GM12865 (cell line): ENCODE data around the gene PRKCH.

Experiments
- DNase-seq: peaks from one replicate; pipeline ENCODE4 v3.0.0; 2010; ENCODE audit warnings: low read depth
- H3K4me3 ChIP-seq: 2 replicates; pipeline ENCODE4 v1.5.1; 2011; ENCODE audit warnings: mild to moderate bottlenecking, low read depth, low read length, control low read depth
- CTCF ChIP-seq: IDR thresholded peaks from 2 replicates; pipeline ENCODE4 v1.5.1; 2011; ENCODE audit warnings: low read length, control low read depth, low read depth, inconsistent platforms; ENCODE audit not compliant: insufficient read depth; ENCODE audit errors: missing control alignments

Gene PRKCH

GRCh38 chr14:61334197-61334701, 12.9 kb downstream of the PRKCH start:
- no peak overlapping the region for H3K4me3 ChIP-seq
- no peak for TF ChIP-seq CTCF
- DNase-seq, result no peak

DNA sequence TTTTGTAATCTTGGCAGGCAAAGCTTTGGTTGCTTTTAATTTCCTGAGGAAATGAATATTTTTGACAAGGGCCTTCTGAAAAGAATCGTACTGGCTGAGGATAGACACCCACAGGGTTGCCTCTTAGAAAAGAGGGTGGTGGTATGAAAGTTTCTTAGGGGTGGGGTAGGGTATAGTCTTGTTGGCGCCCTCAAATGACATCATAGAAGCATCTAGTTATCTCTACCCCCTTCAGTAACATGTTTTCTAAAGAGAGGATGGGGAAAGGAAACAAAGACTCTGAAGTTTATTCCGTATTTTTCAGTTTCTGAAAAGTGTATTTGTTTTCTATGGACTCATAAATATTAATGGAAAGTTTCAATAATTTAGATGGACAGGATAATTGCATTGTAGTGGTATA, 13.7 kb downstream of the PRKCH start:
- TF ChIP-seq CTCF, result no peak
- DNase-seq, result no peak
- H3K4me3 ChIP-seq, result no peak overlapping the region

GRCh38 chr14:61335671-61336275, 14.4 kb downstream of the PRKCH start:
- H3K4me3 ChIP-seq, result no peak overlapping the region
- TF ChIP-seq CTCF, result no peak
- DNase-seq, result no peak

- no peak for TF ChIP-seq CTCF
- H3K4me3 ChIP-seq, result no peak overlapping the region
- DNase-seq, result peak; percentile 32
Observed at GRCh38 chr14:61337893-61338292, 16.5 kb downstream of the PRKCH start.

GRCh38 chr14:61338457-61338856, 17.1 kb downstream of the PRKCH start:
- H3K4me3 ChIP-seq, result no peak overlapping the region

DNA sequence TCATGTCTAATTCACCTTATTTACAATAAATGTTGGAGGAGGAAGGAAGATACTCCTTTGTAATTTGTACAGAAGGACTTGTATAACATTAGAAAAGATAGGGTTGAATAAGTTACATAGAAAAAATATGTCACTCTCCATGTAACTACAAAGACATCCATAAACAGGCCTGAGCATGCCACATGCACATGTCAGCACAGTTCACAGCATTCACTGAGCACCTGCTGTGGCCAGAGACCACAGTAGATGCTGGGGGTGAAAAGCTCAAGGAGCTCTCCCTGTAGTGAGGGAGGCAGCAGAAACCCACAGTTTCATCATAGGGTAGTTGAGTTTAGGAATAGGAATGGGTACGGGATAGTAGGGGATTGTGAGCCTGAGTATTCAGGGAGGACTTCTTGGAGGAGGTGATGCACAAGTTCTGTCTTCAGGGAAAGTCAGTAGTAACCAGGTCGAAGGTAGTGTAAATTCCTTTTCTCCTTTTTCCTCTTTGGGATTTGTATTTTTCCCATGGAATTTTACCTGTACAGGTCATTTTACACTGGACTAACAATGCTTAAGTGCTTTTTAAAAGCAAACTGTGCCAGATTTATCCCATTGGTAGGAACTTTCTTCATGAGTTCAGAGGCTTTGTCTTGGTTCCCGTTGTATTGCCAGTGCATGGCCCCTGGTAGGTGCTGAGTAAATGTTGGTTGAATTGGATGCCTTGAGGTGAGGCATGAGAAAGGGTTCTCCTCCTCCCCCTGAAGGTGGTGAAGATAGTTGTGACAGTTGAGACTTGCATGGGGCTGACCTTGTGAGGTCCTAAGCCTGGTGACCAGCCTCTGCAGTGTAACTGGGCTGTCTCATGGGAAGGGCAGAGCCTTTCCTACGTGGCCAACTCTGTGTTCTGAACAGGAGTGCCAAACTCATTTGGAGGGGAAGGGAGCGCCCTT, 20.2 kb downstream of the PRKCH start:
- TF ChIP-seq CTCF, result no peak
- peak; percentile 47 for DNase-seq
- H3K4me3 ChIP-seq, result no peak overlapping the region

More at GRCh38 chr14:61338457-61338856, 17.1 kb downstream of the PRKCH start:
- no peak for DNase-seq
- TF ChIP-seq CTCF, result no peak
